HPDE6-E6E7 (cell line): Measurements from ENCODE around the gene PPIP5K2.
"Not testable (repeated sequence)": the region's sequence is repeated elsewhere in the genome, so short reads cannot be mapped to it uniquely, and the experiment has no call there.

Experiments used
- DNase-seq: peaks from one replicate; pipeline ENCODE4 v3.0.0; 2011; ENCODE audit warnings: missing footprints; ENCODE audit errors: extremely low spot score

The PPIP5K2 gene

DNA sequence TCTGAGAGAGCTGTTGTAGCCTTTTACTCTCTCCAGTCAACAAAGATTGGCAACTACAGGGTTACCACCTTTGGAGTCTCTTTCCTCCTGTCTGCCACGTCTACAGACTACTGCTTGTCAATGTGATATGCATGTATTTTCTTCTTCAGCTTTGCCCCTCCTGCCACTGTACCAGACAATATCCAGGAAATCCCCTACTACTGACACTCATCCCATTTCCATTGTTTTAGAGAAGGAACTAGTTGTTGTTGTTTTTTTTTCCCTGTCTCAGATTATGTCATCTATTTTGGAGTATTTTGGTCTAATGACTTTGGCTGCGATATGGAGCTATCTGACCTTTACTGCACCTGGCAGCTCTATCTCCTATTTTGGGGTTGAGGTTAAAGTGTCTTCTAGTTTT is 88.4 kb downstream of the PPIP5K2 start:
- no peak for DNase-seq

DNA sequence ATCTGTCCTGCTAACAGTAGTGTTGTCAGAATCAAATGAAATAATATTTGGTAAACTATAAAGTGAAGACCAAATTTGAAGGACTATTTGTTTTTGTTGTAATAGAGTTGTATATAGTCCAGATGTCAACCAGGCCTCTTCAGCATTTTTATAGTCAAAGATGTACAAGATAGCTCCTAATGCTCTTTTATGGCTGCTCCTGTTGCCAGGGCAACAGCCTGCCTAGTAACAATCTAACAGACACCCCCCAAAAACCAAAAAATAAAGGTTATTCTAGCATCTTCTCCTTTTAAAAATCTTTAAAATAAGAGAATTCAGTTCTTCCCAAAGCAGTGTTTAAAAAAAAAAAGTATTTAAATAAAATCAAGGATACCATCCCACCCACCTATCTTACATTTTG is 89.0 kb downstream of the PPIP5K2 start:
- DNase-seq = no peak

DNA sequence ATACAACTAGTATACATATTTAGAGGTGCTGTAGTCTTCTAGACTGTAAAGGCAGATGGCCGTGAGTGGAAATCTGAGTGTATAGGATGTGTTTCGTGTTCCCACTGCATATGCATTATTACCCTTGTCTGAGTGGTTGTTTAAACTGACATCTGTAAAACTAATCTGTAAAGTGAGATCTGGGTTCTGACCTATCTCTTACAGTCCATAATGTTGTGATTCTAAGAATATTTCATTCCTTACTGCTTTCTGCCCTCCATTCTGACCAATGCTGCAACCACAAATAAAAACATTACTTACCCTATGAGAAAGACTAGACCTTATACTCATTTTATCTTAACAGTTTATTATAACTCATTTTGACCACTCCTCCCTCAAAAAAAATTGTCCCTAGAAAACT is 90.9 kb downstream of the PPIP5K2 start:
- DNase-seq = no peak

DNA sequence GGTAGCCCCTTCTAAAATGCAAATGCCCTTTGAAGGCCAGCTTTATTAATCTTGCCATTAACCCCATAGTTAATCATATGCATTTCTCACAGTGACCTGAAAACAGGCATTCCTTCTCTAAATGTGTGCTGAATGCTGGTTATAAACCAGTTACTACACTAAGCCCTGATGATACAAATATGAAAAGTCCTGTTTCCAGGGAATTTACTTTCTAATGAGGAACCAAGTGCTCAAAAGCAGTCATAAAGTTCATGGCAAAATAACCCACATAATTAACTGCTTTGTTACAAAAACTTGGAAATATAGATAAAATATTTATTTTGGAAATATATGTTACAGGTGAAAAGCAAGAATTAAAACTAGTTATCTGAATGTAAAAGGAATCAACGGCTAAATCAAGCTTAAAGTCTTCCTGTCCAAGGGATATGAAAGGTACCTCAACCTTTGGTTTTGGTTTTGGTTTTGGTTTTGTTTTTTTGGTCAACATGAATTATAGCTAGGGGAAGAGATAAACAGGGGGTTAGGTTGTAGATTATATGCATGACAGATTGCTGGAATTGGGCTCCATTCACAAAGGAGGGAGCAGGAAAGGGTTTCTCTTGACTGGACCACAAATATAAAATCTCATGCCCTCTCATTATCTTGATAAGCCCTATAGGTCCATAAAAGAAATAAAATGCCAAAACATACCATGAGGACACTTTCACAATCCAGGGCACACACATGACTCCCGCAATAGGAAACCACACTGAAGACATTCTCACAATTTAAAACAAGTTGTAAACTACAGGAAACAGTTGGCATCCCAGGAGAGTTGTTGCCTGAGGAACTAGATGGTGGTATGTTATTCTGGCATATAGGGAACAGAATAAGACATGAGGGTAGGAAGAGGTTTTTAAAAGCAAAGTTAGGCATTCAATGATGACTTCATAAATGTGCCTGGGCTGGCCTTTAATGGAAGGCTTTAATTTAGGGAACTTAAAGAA is 91.8 kb downstream of the PPIP5K2 start:
- DNase-seq = no peak

DNA sequence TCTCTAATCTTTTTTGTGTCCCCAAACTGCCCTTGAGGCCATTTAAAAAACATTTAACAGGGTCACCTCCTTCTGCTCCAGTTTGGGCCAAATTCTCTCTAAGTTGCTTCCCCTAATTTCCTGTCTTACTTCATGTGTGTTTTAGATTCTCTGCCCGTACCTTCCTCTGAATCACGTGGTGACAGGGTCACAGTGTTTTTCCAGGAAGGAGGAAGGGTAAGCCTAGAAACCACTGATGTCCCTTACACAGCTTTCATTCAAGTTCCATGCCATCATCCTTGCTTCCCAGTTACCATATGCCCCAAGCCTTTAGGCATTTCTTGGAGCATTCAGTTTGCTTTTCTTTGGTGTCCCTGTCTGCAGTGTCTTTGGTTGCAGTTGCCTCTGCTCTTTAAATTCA is 96.0 kb downstream of the PPIP5K2 start:
- DNase-seq = no peak

DNA sequence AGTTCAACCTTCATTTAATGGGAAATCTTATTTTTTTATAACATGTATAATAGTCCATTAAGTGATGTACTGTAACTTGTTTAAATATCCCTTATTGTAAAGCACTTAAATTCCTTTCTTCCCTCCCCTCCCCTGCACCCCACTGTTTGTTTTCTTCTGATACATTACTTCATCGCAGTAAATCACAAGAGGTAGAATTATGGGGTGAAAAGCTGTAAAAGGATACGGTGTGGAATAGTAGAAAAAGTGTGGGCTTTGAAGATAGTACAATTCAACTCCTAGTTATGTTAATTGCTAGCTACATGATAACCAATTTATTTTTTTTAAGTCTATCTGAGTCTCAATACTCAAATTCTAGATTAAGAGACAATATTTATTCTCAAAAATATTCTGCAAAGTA is 96.6 kb downstream of the PPIP5K2 start:
- no peak for DNase-seq

DNA sequence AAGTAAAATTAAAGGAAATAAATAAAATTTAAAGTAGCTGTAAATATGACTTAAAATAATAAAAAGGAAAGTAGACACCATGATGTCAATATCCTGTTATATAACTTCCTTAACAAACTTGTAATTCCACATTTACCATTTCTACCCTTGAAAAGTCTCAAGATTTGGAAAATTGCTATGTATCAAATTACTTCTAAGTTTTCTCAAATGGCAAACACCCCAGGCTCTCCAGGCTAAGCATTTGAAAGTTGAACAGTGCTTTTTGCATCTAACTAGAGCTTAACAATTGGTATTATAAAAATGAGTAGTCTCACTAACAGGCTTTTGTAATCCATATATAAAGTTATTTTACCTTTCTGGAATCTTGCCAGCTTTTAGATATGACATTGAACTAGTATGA is 97.0 kb downstream of the PPIP5K2 start:
- DNase-seq = no peak

DNA sequence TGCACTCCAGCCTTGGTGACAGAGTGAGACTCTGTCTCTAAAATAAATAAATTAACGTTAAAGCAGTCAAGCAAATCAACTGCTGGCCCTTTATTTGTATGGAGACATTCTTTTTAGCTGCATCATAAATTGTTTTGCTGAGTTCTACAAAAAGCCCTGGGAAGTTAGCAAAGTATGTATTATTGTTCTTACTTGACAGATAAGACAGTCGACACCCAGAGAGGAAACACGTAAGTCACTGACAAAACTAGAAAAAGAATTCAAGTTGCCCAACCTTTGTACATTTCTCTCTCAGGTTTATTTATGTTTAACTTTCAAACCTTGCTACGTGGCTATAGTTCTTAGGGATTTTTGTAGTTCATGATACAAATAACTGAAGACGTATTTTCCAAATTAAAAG is 98.1 kb downstream of the PPIP5K2 start:
- peak; percentile 8 for DNase-seq

DNA sequence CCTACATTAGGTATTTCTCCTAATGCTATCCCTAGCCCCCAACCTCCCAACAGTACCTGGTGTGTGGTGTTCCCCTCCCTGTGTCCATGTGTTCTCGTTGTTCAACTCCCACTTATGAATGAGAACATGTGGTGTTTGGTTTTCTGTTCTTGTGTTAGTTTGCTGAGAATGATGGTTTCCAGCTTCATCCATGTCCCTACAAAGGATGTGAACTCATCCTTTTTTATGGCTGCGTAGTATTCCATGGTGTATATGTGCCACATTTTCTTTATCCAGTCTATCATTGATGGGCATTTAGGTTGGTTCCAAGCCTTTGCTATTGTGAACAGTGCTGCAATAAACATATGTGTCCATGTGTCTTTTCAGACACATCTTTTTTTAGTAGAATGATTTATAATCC is 99.0 kb downstream of the PPIP5K2 start:
- DNase-seq = not testable (repeated sequence)

DNA sequence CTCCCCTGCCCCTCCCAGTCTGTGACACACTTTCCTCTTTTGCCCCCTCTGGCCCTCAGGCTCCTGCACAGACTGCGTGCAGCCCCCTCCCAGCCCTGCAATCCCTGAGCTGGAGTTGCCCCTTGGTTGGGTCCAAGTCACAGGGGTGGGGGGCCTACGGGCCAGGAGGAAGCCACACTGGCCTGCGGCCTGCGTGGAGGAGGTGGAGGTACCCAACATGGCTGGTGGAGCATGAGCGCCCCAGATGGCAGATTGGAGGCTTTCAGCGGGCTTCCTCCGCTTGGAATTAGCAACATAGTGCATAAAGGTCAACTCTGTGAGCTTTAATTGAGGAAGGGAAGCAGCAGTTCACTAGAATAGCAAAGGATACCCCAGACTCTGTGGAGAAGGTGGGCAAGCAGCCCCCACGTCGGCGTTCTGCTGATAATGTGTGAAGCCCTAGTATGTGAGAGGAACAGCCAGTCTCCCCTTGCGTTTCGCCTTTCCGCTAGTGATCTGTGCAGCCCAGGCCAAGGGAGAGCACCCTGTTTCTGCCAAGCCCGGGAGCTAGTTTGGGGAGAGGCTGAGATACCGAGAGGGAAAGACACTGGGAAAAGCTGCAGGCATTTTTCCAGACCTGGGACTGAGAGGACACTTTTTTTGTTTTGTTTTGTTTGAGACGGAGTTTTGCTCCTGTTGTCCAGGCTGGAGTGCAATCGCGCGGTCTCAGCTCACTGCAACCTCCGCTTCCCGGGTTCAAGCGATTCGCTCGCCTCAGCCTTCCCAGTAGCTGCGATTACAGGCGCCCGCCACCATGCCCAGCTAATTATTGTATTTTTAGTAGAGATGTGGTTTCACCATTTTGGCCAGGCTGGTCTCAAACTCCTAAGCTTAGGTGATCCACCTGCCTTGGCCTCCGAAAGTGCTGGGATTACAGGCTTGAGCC is 103.2 kb downstream of the PPIP5K2 start:
- no peak for DNase-seq

DNA sequence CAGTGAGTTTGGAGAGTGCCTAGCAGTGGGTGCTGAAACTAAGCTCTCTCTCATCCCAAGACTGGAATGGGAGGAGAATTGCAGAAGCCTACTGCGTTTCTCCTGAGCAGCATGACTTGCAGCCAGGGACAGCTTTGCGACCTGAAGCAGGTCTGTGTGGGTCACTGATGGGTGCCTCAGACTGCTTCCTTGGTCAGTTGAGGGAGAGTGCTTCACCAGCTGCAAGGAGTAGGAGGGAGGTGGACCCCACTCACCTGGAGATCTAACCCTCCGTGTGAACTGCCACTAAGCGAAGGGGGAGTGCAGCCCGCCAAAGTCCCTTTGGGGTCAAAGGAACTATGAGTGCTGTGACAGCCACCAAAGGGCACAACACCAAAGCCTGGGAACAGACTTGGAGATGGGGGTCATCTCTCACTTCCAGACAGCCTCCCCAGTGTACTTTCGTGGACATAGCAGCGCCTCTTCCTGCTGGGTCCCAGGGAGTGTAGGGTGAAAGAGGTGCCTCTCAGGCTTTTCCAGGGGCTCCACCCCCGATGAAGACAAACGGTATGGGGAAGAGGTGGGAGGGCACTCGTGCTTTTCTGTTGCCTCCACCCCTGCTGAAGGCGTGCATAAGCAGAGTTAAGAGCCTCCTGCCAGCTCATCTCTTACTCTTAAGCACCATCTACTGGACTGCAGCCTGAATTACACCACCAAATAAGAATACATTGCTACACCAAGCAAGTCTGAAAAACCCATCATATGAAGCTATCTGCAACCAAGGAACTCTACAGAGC is 104.2 kb downstream of the PPIP5K2 start:
- DNase-seq = peak; percentile 28

DNA sequence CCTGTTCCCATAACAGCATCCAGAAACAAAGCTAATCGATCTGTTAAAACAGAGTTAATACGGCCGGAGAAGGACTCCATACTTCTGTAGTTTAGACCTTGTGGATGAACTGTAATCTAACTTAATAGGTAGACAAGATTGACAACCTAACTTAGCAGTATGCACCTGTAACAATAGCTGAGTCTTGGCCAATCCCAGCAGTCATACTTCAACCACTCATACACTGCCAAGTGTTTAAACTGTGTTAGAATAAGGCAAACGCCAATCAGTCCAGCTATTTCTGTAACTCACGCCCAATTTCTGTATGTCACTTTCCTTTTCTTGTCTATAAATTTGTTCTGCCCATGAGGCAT is 104.8 kb downstream of the PPIP5K2 start:
- no peak for DNase-seq

DNA sequence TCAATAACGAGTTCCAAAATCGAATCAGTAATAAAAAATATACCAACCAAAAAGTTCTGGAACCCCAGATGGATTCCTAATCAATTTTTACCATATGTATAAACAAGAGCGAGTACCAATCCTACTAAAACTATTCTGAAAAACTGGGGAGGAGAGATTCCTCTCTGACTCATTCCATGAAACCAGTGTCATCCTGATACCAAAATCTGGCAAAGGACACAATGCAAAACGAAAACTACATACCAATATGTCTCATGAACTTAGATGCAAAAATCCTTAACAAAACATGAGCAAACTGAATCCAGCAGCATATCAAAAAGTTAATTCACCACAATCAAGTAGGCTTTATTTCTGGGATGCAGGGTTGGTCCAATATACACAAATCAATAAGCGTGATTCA is 108.0 kb downstream of the PPIP5K2 start:
- no peak for DNase-seq

DNA sequence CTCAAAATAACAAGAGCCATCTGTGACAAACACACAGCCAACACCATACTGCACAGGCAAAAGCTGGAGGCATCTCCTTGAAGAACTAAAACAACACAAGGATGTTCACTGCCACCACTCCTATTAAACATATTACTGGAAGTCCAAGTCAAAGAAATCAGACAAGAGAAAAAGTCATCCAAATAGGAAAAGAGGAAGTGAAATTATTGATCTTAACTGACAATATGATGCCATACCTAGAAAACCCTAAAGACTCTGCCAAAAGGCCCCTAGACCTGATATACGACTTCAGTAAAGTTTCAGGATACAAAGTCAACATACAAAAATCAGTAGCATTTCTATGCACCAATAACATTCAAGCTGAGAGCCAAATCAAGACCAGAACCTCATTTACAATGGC is 108.5 kb downstream of the PPIP5K2 start:
- no peak for DNase-seq

DNA sequence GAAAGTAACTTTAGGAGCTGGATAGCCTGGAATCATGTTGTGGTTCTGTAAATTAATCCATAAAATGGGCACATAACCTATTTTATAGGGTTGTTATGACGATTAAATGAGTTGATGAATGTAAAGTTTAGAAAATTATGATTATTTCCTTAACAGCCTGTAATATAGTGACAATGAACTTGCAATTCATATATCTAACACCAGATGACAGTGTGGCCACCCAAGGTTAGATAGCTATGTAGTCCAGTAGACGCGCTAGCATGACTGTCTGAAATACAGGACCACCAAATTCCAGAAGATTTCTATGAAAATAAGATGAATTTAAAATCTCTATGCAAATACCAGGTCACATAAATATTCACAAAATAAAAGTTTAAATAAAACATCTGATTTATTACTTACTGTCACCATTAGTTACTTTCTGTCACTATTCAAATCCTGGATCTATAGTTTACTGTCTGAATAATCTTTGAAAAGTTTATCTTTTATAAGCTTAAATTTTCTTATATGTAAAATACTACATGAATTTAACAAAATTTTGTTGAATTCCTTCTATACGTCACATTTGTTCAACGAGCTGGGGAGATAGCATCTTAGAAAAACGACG is 112.4 kb downstream of the PPIP5K2 start:
- peak; percentile 15 for DNase-seq

DNA sequence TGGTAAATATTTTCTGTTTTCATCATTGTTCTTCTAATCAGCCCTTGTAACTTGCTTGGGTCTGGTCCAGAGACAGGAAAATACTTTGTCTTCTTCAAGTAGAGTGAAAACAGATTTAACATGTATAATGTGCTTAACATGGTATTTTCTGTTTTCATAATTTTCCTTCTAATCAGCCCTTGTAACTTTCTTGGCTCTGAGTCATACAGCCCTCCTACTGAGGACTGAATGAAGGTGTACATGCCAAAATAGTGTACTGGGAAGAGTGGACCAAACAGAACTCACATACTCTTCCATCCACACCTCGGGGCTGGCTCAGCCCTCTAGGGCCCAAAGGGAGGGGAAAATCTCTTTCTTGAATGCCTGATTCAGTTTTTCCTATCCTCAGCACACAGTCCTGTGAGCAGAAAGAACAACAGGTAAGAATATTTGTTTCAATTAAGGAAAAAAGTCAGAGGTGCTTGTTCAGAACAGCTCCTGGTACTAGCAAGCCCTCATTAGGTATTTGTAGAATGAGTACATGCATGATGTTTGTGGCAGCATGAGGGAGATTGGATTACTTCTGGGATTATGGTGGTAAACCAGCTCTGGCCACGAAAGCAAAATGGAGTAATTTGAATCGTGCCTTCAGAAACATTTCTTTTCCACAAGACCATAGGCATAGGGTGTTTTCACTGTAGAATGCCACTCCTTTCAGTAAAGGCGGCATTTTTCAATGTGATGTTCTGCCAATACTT is 114.3 kb downstream of the PPIP5K2 start:
- DNase-seq = no peak

DNA sequence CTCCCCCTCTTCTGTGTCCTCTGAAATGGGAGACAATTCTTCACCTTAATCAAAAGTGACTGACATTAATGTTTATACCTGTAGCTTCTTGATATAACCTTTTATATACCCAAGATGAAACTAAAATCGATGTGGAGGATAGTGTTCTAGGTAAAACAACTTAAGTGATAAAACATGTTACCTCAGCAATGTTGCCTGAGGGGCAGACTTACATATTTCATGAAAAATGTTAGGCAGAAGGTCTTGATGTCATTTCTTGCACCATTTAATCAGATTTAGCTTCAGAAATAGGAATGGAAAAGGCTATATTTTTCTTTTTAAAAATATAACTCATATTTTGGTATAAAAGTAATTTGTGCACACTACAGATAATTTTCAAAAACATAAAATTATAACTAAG is 115.8 kb downstream of the PPIP5K2 start:
- DNase-seq = no peak

DNA sequence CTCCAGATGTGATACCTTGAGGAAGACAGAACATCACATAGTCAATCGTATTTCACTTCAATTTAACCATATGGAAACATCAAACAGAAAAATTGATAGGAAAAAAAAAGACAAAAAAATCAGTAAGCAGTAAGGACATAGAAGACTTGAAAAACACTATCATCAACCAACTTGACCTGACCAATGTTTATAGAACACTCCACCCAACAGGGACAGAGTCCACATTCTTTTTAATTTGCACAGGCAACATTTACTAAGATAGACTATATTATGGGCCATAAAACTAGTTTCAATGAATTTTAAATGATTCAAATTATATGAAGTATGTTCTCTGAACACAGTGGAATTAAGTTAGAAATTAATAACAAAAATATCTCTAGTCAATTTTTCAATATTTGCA is 117.7 kb downstream of the PPIP5K2 start:
- no peak for DNase-seq

DNA sequence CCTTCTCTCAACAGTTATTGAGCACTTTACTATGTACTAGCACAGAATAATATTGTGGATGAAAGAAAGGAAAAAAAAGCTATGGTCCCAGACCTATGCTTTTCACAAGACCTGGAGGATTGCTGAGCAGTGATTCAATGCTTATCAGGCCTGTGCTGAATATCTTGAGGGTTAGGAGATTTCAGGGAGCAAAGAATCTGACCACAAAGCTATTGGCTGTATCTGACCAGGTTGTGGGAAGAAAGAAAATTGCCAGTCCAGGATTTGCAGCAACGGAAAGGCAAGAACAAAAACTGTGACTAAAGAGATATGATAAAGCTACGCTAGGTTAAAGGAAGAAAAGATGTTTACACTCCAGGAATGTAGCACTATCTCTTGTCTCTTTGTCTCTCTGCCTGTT is 123.6 kb downstream of the PPIP5K2 start:
- DNase-seq = no peak

DNA sequence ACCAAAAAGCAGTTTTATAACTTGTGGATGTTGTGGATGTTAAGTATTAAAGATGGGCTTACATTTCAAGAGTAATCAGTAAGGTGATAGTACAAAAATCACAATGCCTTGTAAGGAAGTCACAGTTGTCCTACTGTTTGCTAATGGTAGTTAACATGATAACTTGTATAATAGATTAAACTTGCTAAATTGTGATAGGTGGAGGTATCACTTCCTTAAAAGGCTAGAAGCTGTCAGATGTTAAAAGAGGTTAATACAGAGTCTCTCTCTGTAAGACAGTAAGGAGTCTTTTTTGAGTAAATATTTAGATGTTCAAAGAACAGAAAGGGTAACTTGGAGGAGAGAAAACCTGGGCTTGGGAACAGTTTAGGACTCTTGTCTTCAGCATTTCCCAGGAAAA is 124.3 kb downstream of the PPIP5K2 start:
- DNase-seq = no peak

DNA sequence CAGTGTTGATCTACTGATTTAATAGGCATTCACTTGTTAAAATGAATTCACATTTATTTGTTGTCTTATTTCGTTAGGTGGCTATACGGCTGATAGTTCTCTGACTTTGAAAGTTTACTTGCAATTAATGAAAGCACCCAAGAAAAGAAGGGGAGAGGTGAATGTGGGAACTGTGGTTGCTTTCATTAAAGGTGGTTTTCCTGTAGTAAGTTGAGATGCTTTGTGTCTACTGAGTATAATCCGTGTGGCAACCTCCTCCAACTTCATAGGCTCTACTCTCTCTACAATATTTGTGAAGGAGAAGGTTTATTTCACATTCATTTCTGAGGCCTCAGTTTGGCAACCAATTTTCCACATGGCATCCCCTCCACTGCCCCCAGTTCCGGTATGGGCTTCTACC is 125.7 kb downstream of the PPIP5K2 start:
- DNase-seq = no peak
